Hepatocyte (in vitro differentiated cells): ENCODE results near the gene EML4. TPM values are rescaled to one million over a fixed set of nuclear protein-coding genes. Genes with fewer than 3 reads are reported as not detected.

Source experiments
- DNase-seq: peaks from one replicate; pipeline ENCODE4 v3.0.0-alpha.2; 2016; ENCODE audit warnings: low spot score
- H2AFZ ChIP-seq: fragments of 200-600 bp; sonication (generic); 2 replicates; pipeline ENCODE4 v1.6.0; 2016; ENCODE audit warnings: antibody characterized with exemption, mild to moderate bottlenecking
- H3K27ac ChIP-seq: fragments of 200-600 bp; sonication (generic); 2 replicates; pipeline ENCODE4 v1.5.1; 2016; ENCODE audit warnings: mild to moderate bottlenecking
- H3K27me3 ChIP-seq: fragments of 200-600 bp; sonication (generic); 2 replicates; pipeline ENCODE4 v1.6.1; 2016
- H3K36me3 ChIP-seq: fragments of 200-600 bp; sonication (generic); replicated peaks from 2 replicates; pipeline ENCODE4 v1.5.1; 2016; ENCODE audit warnings: low read depth; ENCODE audit not compliant: insufficient read depth
- H3K4me1 ChIP-seq: fragments of 200-600 bp; sonication (generic); 2 replicates; pipeline ENCODE4 v1.5.1; 2016; ENCODE audit warnings: mild to moderate bottlenecking, moderate library complexity; ENCODE audit not compliant: insufficient read depth
- H3K4me2 ChIP-seq: fragments of 200-600 bp; sonication (generic); 2 replicates; pipeline ENCODE4 v1.6.0; 2016
- H3K4me3 ChIP-seq: fragments of 200-600 bp; sonication (generic); 2 replicates; pipeline ENCODE4 v1.5.1; 2016; ENCODE audit warnings: mild to moderate bottlenecking
- H3K79me2 ChIP-seq: fragments of 200-600 bp; sonication (generic); 2 replicates; pipeline ENCODE4 v1.6.0; 2017; ENCODE audit warnings: mild to moderate bottlenecking
- H3K9me2 ChIP-seq: fragments of 200-600 bp; sonication (generic); replicated peaks from 2 replicates; pipeline ENCODE4 v1.6.0; 2017; ENCODE audit warnings: mild to moderate bottlenecking; ENCODE audit not compliant: insufficient read depth
- H3K9me3 ChIP-seq: fragments of 200-600 bp; sonication (generic); 2 replicates; pipeline ENCODE4 v1.5.1; 2016; ENCODE audit warnings: low read depth, mild to moderate bottlenecking
- H4K20me1 ChIP-seq: fragments of 200-600 bp; sonication (generic); 2 replicates; pipeline ENCODE4 v1.6.0; 2016; ENCODE audit warnings: mild to moderate bottlenecking; ENCODE audit not compliant: insufficient read depth, poor library complexity, severe bottlenecking
- EZH2 ChIP-seq: fragments of 200-600 bp; sonication (generic); IDR thresholded peaks from 2 replicates; pipeline ENCODE4 v1.6.1; 2016; ENCODE audit warnings: antibody characterized with exemption, mild to moderate bottlenecking, borderline replicate concordance
- EZH2phosphoT487 ChIP-seq: fragments of 200-600 bp; sonication (generic); IDR thresholded peaks from one replicate; pipeline ENCODE4 v1.6.1; 2018; ENCODE audit warnings: antibody characterized with exemption, mild to moderate bottlenecking, low read depth, moderate library complexity; ENCODE audit not compliant: unreplicated experiment, severe bottlenecking
- WGBS: methylation state at CpG from one replicate; pipeline ENCODE4 v1.1.6; 2016; ENCODE audit warnings: low lambda C conversion rate; ENCODE audit errors: missing lambda C conversion rate; 5-methylcytosine and 5-hydroxymethylcytosine counted together
- polyA plus RNA-seq: library from polyadenylated mRNA; unstranded; fragments of >200 nt; fragmentation: Nextera tagmentation; extraction: Ambion mirVana; gene quantifications from 2 replicates; pipeline ENCODE4 v1.2.1, GENCODE V29; 2016
- total RNA-seq: library from RNA; depleted of rRNA; stranded (reverse); fragments of >200 nt; gene quantifications from 2 replicates; pipeline ENCODE4 v1.2.3, GENCODE V29; 2014
- TF ChIP-seq, protein P1 (sequence below): fragments of 200-600 bp; sonication (generic); IDR thresholded peaks from 2 replicates; pipeline ENCODE4 v1.5.1; 2016; ENCODE audit warnings: antibody characterized with exemption, mild to moderate bottlenecking; ENCODE audit not compliant: poor library complexity

EML4 gene
- total and polyA plus RNA-seq, 2 experiments from 2014 or later: 49.9 to 86.8 TPM

DNA sequence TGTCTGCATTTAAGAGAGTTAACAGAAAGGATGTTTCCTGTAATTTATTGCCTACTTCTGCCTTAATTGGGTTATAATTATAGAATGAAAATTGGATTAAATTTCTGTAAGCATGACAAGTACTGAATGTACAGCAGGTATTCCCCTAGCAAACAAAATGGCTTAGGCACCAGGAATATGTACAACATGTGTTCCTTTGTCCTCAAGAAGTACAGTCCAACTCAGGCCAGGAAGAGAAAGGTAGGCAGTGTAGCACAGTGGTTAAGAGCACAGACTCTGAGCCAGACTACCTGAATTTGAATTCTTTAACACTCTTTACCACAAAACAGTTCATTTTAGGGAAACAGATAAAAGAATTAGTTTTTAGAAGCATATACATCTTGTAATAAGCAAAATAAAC lies 148.8 kb downstream of the EML4 start:
- Histone ChIP-seq H3K9me2 (no peaks in the 10 kb centered on the region), H3K27me3 (no peaks in the 10 kb centered on the region), H3K4me1 (no peaks in the 10 kb centered on the region), H3K4me3 (no peak overlapping the region), H2AFZ (no peak overlapping the region), H3K79me2 (no peaks in the 10 kb centered on the region), H3K27ac (no peak overlapping the region), H3K36me3 (no peaks in the 10 kb centered on the region), H4K20me1 (no peaks in the 10 kb centered on the region), H3K4me2 (no peak overlapping the region), H3K9me3 (no peaks in the 10 kb centered on the region)
- TF ChIP-seq, protein P1, sequence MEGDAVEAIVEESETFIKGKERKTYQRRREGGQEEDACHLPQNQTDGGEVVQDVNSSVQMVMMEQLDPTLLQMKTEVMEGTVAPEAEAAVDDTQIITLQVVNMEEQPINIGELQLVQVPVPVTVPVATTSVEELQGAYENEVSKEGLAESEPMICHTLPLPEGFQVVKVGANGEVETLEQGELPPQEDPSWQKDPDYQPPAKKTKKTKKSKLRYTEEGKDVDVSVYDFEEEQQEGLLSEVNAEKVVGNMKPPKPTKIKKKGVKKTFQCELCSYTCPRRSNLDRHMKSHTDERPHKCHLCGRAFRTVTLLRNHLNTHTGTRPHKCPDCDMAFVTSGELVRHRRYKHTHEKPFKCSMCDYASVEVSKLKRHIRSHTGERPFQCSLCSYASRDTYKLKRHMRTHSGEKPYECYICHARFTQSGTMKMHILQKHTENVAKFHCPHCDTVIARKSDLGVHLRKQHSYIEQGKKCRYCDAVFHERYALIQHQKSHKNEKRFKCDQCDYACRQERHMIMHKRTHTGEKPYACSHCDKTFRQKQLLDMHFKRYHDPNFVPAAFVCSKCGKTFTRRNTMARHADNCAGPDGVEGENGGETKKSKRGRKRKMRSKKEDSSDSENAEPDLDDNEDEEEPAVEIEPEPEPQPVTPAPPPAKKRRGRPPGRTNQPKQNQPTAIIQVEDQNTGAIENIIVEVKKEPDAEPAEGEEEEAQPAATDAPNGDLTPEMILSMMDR: no peak
- no peak for TF ChIP-seq EZH2phosphoT487
- no peak for TF ChIP-seq EZH2
- DNase-seq: no peak

DNA sequence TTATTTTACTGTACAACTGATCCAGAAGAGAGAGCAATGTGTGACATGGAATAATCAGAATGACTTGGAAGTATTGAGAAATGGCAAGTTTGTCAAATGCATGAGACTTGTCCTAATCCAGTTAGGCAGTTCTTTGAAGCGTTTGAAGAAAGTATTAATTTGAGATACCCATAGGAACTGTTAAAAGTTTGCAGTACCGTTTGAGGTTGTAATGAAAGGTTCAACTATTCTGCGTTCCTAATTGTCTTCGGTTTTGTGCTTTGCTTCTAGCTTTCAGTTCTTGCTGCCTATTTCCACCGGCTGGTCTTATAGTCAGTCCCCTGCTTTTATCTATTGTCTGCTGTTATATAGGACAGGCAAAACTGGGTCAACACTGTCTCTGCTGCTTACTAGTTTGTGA lies 150.1 kb downstream of the EML4 start:
- Histone ChIP-seq H4K20me1 (no peaks in the 10 kb centered on the region), H3K9me3 (no peaks in the 10 kb centered on the region), H3K27me3 (no peaks in the 10 kb centered on the region), H3K36me3 (no peaks in the 10 kb centered on the region), H3K4me2 (no peak overlapping the region), H3K9me2 (no peaks in the 10 kb centered on the region), H3K27ac (no peak overlapping the region), H2AFZ (no peak overlapping the region), H3K4me3 (no peak overlapping the region), H3K4me1 (no peaks in the 10 kb centered on the region), H3K79me2 (no peaks in the 10 kb centered on the region)
- TF ChIP-seq EZH2phosphoT487 (no peak), EZH2 (no peak)
- TF ChIP-seq, protein P1: no peak
- no peak for DNase-seq
- 91% methylated on average over 5 of the region's 5 CpGs for WGBS

DNA sequence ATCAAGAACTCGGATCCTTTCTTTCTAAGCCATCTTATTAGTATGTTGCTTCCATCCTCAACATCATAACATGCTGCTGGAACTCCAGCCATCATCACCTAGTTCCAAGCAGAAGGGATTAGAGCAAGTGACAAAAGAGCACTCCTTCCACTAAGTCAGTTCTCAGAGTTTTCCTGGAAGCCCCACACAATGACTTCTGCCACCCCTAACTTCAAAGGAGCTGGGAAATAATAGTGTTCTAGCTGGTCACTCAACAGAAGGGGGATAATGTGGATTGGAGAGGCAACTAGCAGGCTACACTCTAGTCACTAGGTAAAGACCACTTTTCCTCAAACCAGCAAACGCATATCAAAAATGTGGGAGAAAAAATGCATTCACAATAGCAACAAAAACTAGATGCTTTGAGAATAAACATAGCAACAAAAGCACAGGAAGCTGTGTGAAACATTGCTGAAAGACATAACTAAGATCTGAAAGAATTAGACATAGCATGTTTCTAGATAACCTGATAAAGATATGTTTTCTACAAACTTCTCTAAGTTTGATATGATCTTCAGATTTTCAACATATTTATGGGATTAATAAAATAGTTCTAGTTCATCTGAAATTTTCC lies 152.4 kb downstream of the EML4 start:
- Histone ChIP-seq H3K9me2 (no peaks in the 10 kb centered on the region), H3K27ac (no peak overlapping the region), H3K27me3 (no peaks in the 10 kb centered on the region), H3K4me1 (no peaks in the 10 kb centered on the region), H4K20me1 (no peaks in the 10 kb centered on the region), H3K4me2 (no peak overlapping the region), H2AFZ (no peak overlapping the region), H3K79me2 (no peaks in the 10 kb centered on the region), H3K36me3 (no peaks in the 10 kb centered on the region), H3K4me3 (no peak overlapping the region), H3K9me3 (no peaks in the 10 kb centered on the region)
- DNase-seq: no peak
- 61% methylated on average over 2 of the region's 2 CpGs for WGBS
- TF ChIP-seq EZH2: no peak
- TF ChIP-seq, protein P1: no peak
- TF ChIP-seq EZH2phosphoT487: no peak

DNA sequence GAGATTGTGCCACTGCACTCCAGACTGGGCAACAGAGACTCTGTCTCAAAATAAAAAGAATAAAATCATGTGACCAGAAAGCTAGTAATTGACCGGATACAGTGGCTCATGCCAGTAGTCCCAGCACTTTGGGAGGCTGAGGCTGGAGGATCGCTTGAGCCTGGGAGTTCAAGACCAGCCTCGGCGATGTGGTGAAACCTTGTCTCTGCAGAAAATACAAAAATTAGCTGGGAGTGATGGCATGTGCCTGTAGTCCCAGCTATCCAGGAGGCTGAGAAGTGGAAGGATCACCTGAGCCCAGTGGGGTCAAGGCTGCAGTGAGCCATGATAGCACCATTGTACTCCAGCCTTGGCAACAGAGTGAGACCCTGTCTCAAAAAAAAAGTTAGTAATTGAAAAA lies 155.1 kb downstream of the EML4 start:
- no peaks in the 10 kb centered on the region for H3K9me3 ChIP-seq
- H3K27me3 ChIP-seq: no peaks in the 10 kb centered on the region
- no peaks in the 10 kb centered on the region for H3K4me1 ChIP-seq
- no peaks in the 10 kb centered on the region for H3K79me2 ChIP-seq
- no peak for DNase-seq
- TF ChIP-seq, protein P1: no peak
- no peak for TF ChIP-seq EZH2phosphoT487
- no peak for TF ChIP-seq EZH2
- no peaks in the 10 kb centered on the region for H3K36me3 ChIP-seq
- no peak overlapping the region for H3K27ac ChIP-seq
- H4K20me1 ChIP-seq: no peaks in the 10 kb centered on the region
- H3K4me2 ChIP-seq: no peak overlapping the region
- no peak overlapping the region for H2AFZ ChIP-seq
- 96% methylated on average over 4 of the region's 4 CpGs for WGBS
- no peak overlapping the region for H3K4me3 ChIP-seq
- H3K9me2 ChIP-seq: no peaks in the 10 kb centered on the region
